Mammary microvascular endothelial cell (primary cell): ENCODE data around the gene OLFM1. TPM values are rescaled to one million over a fixed set of nuclear protein-coding genes. Genes with fewer than 3 reads are reported as not detected.

Source experiments
- total RNA-seq: library from RNA; depleted of rRNA; stranded (reverse); fragments of >200 nt; gene quantifications from 2 replicates; pipeline ENCODE4 v1.2.3, GENCODE V29; 2015

Gene OLFM1
- 2.1 and 4.7 TPM in 2 replicates for total RNA-seq

GRCh38 chr9:135087489-135087792 is at the start of gene OLFM1:
Gene OLFM1 (plus strand): TSS chr9:135087668. CDS start chr9:135087990, 322 bp downstream.

Other genes starting within 250 kb of the OLFM1 start
- not detected in 2 replicates for gene FCN2, start 206.9 kb upstream of the OLFM1 start, total RNA-seq
- not detected in 2 replicates for gene FCN1, start 169.8 kb upstream of the OLFM1 start, total RNA-seq